ENCODE data around the gene NPR1. TPM values are rescaled to one million over a fixed set of nuclear protein-coding genes. Genes with fewer than 3 reads are reported as not detected.

The NPR1 gene
- total and polyA plus RNA-seq, 2 of the 13 experiments (the other 11 are each of a cell fraction or from before 2014, with no cell fraction given): not detected

DNA sequence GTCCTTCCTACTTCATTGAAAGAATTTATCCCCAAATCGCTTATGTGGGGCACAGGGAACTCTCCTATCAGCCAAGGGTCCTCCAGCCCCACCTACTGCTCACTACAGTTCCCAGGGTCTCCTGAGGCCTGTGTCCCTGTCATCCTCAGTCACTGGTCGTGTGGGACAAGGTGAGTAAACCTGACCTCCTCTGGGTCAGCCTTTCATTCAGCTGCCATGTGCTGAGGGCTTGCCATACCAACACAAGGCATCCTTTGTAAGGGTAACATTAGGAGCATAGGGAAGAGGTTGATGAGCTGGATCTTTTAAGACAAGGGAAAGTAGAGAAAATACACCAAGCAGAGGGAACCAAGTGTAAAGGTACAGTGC, 31.2 kb upstream of the NPR1 start:
- no peak for DNase-seq (ENCODE audit: low spot score)
- no TSS peak for BruUV-seq (replicated peaks)
- in situ Hi-C loops (cut with HindIII; ENCODE audit: extremely low pct_ligation_motif_present, low pct_unique_long_range_greater_than_20kb): no loop called here

More for the DNA sequence above, 31.2 kb upstream of the NPR1 start:
- ChIA-PET CTCF (ENCODE audit: low intra/inter-chr PET ratio, low total read pairs) (no interaction called here), POLR2A (interaction anchor here (1.3 to 4.6 kb wide), 8 partner anchors 9 to 139 kb away, joined by 3 to 36 read pairs (median 7); partner anchors contain the start of genes CHTOP, S100A1, S100A13 and SNAPIN)
- H2AFZ ChIP-seq (ENCODE audit: low read length): no peak overlapping the region
- peaks cover 15% of the 10 kb centered on the region for H3K4me1 ChIP-seq (ENCODE audit: insufficient read depth, low read length)
- no peaks in the 10 kb centered on the region; the same call in 1 of the 2 replicates for H4K20me1 ChIP-seq (ENCODE audit: insufficient read depth, low read length)
- H3K4me3 ChIP-seq (replicated peaks in 1 of 3; ENCODE audit: insufficient read depth in 1 of 3, low read depth in 2 of 3, low read length in 3 of 3): no peak overlapping the region
- H3K9me3 ChIP-seq (ENCODE audit: low read length): no peaks in the 10 kb centered on the region
- no peaks in the 10 kb centered on the region for H3K27me3 ChIP-seq (ENCODE audit: control insufficient read depth in 1 of 2, insufficient read depth in 2 of 2, low read length in 2 of 2)
- H3K4me2 ChIP-seq (ENCODE audit: low read depth, low read length): no peak overlapping the region
- intact Hi-C loops (cut with micrococcal nuclease; ENCODE audit: unreplicated experiment): no loop called here
- TF ChIP-seq ZFX (CRISPR knock-in tag; IDR thresholded peaks at IDR 0.05; ENCODE audit: low read depth) (peak; percentile 44; the same call in 1 of the 2 replicates), AKAP8 (CRISPR knock-in tag; IDR thresholded peaks at IDR 0.05) (0 out of 2 replicates have a peak, but pooled peaks have one; percentile 37), ZNF326 (CRISPR knock-in tag; IDR thresholded peaks at IDR 0.05; ENCODE audit: borderline replicate concordance) (0 out of 2 replicates have a peak, but pooled peaks have one; percentile 43), POLR2A (IDR thresholded peaks at IDR 0.05; ENCODE audit: insufficient read depth in 1 of 2, low read depth in 2 of 2, low read length in 2 of 2) (peak in 1 of 2 experiments; percentile 48; a peak in 2 of 4 replicates), POLR2G (IDR thresholded peaks at IDR 0.05; ENCODE audit: low read depth, low read length) (peak; percentile 78), ZNF235 (CRISPR knock-in tag; IDR thresholded peaks at IDR 0.05; ENCODE audit: borderline replicate concordance) (no peak), SAP130 (CRISPR knock-in tag; IDR thresholded peaks at IDR 0.05; ENCODE audit: low read depth) (peak; percentile 33; the same call in 1 of the 2 replicates), MXI1 (IDR thresholded peaks at IDR 0.05; ENCODE audit: borderline replicate concordance, low read depth, low read length) (0 out of 3 replicates have a peak, but pooled peaks have one; percentile 23), TARDBP (CRISPR knock-in tag; IDR thresholded peaks at IDR 0.05) (0 out of 2 replicates have a peak, but pooled peaks have one; percentile 22), STAG1 (CRISPR knock-in tag; IDR thresholded peaks at IDR 0.05) (no peak), PAF1 (CRISPR knock-in tag; IDR thresholded peaks at IDR 0.05) (peak; percentile 97), RBM22 (optimal IDR thresholded peaks at IDR 0.05; ENCODE audit: low read length) (peak; percentile 78), ZNF431 (CRISPR knock-in tag; IDR thresholded peaks at IDR 0.05; ENCODE audit: borderline replicate concordance, low read depth) (peak; percentile 40; the same call in 1 of the 2 replicates), SMARCE1 (IDR thresholded peaks at IDR 0.05; ENCODE audit: borderline replicate concordance) (no peak), ARNTL (CRISPR knock-in tag; IDR thresholded peaks at IDR 0.05) (no peak), ZNF83 (CRISPR knock-in tag; IDR thresholded peaks at IDR 0.05; ENCODE audit: borderline replicate concordance) (no peak), XRCC5 (optimal IDR thresholded peaks at IDR 0.05; ENCODE audit: low read length) (peak; percentile 30)
- TF ChIP-seq, protein P1, sequence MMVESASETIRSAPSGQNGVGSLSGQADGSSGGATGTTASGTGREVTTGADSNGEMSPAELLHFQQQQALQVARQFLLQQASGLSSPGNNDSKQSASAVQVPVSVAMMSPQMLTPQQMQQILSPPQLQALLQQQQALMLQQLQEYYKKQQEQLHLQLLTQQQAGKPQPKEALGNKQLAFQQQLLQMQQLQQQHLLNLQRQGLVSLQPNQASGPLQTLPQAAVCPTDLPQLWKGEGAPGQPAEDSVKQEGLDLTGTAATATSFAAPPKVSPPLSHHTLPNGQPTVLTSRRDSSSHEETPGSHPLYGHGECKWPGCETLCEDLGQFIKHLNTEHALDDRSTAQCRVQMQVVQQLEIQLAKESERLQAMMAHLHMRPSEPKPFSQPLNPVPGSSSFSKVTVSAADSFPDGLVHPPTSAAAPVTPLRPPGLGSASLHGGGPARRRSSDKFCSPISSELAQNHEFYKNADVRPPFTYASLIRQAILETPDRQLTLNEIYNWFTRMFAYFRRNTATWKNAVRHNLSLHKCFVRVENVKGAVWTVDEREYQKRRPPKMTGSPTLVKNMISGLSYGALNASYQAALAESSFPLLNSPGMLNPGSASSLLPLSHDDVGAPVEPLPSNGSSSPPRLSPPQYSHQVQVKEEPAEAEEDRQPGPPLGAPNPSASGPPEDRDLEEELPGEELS (CRISPR knock-in tag; IDR thresholded peaks at IDR 0.05): no peak
- TF ChIP-seq, protein P2, sequence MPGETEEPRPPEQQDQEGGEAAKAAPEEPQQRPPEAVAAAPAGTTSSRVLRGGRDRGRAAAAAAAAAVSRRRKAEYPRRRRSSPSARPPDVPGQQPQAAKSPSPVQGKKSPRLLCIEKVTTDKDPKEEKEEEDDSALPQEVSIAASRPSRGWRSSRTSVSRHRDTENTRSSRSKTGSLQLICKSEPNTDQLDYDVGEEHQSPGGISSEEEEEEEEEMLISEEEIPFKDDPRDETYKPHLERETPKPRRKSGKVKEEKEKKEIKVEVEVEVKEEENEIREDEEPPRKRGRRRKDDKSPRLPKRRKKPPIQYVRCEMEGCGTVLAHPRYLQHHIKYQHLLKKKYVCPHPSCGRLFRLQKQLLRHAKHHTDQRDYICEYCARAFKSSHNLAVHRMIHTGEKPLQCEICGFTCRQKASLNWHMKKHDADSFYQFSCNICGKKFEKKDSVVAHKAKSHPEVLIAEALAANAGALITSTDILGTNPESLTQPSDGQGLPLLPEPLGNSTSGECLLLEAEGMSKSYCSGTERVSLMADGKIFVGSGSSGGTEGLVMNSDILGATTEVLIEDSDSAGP (CRISPR knock-in tag; IDR thresholded peaks at IDR 0.05; ENCODE audit: borderline replicate concordance): no peak
- TF ChIP-seq, protein P3, sequence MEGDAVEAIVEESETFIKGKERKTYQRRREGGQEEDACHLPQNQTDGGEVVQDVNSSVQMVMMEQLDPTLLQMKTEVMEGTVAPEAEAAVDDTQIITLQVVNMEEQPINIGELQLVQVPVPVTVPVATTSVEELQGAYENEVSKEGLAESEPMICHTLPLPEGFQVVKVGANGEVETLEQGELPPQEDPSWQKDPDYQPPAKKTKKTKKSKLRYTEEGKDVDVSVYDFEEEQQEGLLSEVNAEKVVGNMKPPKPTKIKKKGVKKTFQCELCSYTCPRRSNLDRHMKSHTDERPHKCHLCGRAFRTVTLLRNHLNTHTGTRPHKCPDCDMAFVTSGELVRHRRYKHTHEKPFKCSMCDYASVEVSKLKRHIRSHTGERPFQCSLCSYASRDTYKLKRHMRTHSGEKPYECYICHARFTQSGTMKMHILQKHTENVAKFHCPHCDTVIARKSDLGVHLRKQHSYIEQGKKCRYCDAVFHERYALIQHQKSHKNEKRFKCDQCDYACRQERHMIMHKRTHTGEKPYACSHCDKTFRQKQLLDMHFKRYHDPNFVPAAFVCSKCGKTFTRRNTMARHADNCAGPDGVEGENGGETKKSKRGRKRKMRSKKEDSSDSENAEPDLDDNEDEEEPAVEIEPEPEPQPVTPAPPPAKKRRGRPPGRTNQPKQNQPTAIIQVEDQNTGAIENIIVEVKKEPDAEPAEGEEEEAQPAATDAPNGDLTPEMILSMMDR (CRISPR knock-in tag; IDR thresholded peaks at IDR 0.05): peak; percentile 42
- no peak overlapping the region for H3K9ac ChIP-seq (ENCODE audit: insufficient read depth, low read depth, low read length)
- peaks cover 10 to 37% of the 10 kb centered on the region in 2 experiments for H3K36me3 ChIP-seq (replicated peaks in 1 of 2; ENCODE audit: control insufficient read depth in 1 of 2, insufficient read depth in 2 of 2, low read length in 2 of 2)
- H3K27ac ChIP-seq (ENCODE audit: extremely low read length, insufficient read depth, low read length): no peak overlapping the region
- WGBS (ENCODE audit: low lambda C conversion rate): 61% methylated on average over 2 of the region's 2 CpGs
- no peaks in the 10 kb centered on the region for H3K79me2 ChIP-seq (ENCODE audit: insufficient read depth, low read length)
- peak; percentile 45 for ATAC-seq
- FAIRE-seq: no peak

All from HepG2 (cell line).